NCI-H146 treated with DMSO at 0.1 percent for 48 hours (cell line): ENCODE data around the gene PIP5K1B.
A peak's percentile ranks its signal among the peaks of the same experiment; 100 is the strongest.

Source experiments
- DNase-seq: peaks from one replicate; lab custom pipeline; 2025; ENCODE audit not compliant: unreplicated experiment; lab: John Stamatoyannopoulos, UW

The PIP5K1B gene

DNA sequence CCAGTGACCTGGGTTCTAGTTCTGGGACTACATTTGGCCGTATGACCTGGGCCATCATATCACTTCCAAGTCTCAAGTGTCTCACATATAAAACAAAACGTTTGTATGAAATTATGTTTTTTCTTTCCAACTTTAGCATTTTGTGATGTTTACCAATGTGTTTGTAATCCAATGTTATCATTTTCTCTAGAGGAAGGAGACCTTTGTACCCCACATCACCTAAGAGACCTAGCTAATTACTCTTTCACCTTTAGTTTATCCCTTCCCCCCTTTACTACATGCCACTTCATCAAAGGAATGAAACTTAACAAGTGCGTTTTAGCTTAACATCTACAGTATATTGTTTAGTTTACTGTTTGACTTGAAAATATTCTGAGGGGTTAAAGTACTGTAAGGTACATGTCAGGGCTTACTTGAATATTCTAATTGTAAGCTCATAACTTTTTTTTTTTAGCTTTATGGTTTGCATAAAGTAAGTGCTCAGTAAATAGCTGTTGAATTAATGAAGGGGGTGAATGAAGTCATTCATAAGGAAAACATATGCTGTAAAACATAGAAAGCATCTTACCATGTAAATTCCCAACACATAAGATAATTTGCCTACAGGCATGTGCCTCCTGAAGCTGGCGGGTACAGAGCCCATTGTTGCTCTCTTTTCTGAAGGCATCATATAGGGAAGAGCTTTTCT lies 2.9 kb downstream of the PIP5K1B start:
- DNase-seq: no peak

DNA sequence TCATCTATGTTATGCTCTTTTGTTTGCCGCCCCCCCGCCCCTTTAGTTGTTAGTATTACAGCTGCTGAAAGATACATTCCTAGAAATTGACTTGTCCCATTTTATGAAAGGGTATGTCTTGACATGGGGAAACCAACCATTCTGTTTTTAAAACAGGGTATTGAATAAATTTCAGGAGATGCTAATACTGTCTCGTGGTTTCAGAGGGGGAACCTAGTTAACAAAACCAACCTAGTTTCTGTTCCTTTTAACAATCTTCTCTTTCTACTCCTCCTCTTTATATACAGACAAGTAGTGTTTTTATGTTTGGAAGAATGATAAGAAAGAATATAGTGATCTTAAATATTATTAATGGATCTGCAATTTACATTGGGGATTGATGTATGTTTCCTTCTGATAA lies 3.5 kb downstream of the PIP5K1B start:
- DNase-seq: no peak

GRCh38 chr9:68709291-68710110 lies 4.5 kb downstream of the PIP5K1B start:
- no peak for DNase-seq

DNA sequence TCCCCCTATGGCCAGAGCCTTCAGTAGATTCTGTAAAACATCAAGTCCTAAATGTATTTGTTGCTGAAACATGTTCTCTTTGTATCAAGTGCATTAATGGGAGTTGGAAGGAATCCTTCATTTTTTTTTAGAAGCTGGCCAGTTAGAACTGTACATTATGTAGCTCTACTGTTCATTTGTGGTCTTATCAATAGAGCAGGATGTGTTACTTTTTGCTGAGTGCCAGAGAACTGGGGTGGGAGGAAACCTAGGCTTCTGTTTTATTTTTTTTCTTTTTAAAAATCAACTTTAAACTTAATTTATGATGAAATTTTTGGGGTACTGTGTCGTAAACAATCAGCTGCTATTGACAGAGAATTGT lies 5.1 kb downstream of the PIP5K1B start:
- no peak for DNase-seq

- DNase-seq: peak; percentile 20
These were observed 6.2 kb downstream of the PIP5K1B start for GRCh38 chr9:68711281-68711680.

GRCh38 chr9:68711932-68712331 lies 6.9 kb downstream of the PIP5K1B start:
- no peak for DNase-seq

DNA sequence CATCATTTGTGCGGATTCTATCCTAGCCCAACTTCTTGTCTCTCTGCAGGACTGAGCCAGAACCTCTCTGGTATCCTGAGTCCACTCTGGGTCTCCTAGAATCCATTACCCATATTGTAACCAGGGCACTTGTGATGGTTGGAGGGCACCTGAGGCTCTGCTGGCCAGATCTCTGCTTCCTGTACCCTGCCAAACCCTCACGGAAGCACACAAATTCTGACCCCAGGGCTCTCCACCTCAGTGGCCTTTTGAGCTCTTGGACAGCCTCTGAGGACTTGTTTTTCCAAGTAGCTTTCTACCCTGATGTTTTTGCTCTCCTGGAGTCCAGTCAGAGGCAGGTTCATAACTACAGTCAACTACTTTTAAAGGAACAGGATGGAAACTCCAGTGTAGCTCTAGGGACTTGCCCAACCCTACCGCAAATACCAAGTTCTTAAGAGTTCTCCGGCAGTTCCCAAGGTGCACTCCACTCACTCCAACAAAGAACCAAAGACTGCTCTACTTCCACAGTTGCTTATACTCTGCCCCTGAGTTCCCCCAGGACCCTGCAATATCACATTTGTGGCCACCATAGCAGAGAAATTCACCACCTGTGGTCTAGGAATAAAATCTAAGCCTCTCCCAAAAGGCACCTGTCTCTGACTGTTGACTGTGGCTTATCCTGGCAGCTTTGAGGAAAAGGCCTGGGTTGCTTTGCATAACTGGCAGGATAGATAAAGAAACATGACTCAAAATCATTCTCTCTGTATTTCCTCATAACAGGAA lies 9.6 kb downstream of the PIP5K1B start:
- no peak for DNase-seq

DNA sequence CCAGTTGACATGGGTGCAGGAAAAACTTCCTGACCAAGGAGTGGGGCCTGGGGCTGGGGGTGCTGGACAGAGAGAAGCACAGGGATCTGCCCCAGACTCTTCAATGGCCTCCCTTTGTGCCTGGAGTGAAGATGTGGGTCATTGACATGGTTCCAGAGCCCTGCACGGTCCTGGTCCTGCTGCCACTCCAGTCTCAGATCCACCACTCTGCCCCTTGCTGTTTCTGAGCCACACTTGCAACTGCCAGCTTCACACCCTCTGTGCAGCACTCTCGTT lies 10.1 kb downstream of the PIP5K1B start:
- DNase-seq: no peak

DNA sequence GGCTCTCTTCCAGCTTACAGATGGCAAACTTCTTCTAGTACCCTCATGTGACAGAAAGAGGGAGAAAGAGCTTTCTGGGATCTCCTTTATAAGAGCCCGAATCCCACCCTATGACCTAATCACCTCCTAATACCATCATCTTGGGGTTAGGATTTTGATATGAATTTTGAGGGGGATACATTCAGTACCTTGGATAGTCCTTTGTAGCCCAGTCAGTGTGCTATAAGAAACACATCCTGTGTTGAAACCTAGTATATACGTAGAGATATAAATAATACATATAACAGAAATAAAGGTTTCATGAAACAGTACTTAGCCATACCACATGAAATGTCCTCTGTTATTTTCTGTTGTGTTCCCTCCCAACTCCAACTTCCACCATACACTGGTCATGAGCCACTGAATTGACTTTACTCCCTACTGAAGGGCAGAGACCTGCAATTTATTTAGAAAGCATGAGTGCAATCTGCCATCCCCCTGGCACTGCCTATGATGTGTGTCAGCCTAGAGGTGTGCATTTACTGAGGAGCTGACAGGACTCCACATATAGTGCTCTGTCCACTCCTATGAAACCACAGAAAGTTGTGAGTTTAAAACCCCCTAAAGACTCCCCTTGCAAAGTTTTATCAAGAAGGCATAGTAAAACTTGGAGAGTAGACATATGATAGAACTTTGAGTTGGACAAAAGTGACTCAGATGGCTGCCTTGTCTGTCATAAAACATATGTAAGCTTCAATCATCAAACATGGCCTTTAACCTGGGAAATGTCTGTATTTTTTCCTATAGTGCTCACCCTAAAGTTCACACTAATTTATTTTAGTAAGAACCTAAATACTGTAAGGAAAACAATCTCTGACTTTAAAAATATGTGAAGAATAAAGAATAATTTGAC lies 12.8 kb downstream of the PIP5K1B start:
- no peak for DNase-seq

DNA sequence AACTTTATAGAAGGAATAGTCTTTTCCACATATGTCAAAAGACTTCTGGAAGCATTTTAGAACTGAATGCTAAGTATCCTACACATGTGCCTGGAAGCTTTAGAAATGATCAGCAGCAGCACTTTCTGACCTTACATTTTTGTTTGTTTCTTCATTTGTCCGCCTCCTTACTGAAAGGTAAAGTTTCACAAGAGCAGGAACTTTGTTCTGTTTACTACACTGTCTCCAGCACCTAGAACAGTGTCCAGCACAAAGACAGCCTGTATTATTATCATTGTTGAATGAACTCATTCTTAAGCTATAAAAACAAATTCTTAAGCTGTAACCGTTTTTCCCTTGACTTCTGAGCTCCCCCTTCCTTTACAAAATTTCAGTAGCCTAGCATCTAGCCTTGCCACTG lies 14.8 kb downstream of the PIP5K1B start:
- DNase-seq: no peak

DNA sequence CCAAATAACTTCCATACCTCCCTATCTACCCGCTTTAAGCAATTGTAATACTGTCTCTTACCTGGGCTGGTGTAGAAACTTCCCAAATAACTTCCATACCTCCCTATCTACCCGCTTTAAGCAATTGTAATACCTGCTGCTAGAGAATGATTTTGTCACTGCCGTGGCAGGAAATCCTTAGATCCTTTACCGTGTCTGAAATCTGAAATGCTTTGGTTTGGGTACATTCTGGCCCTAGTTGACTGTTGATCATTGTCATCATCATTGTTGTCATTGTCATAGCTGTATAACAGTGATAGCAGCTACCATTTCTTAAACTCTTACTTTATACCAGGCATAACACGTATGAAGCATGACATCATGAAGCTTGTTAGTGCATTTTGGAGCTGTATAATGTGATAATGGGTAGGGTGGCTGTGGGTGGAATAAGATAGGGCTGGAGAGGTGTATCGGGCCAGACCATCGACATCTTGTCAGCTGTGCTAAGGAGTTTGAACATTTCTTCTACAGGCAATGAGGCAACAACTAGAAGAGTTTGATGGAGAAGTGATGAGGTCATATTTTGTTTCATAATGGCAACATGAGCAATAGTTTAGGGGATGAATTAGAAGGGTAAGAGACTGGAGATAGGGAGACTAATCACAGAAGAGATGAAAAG lies 15.7 kb downstream of the PIP5K1B start:
- no peak for DNase-seq

DNA sequence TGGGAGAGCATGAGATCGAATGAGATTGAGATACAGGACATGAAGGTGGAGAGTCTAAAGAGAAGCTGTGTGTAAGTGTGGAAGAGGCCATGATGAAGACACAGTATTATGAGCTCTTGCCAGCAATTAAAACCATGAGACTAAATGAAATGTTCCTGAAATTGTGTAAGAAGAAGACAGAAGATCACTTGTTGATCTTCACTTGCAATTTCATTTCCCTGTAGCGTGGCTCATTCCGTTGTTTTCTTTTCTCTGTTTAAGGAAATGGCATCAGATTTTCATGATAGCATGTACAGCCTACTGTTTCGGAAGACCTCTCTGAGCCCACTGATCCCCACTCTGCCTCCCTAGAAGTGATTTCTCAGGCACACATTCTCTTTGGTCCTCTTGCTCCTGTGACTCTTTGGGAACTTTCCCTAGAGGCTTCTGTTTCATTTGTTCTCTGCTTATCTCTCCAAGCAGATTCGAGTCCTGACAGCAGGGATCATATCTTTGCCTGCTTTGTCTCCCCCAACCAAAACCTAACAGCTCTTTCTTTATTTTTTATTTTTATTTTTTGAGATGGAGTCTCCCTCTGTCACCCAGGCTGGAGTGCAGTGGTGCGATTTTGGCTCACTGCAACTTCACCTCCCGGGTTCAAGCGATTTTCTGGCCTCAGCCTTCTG lies 16.8 kb downstream of the PIP5K1B start:
- no peak for DNase-seq

- DNase-seq: no peak
These were observed 20.0 kb downstream of the PIP5K1B start for GRCh38 chr9:68725070-68725469.

DNA sequence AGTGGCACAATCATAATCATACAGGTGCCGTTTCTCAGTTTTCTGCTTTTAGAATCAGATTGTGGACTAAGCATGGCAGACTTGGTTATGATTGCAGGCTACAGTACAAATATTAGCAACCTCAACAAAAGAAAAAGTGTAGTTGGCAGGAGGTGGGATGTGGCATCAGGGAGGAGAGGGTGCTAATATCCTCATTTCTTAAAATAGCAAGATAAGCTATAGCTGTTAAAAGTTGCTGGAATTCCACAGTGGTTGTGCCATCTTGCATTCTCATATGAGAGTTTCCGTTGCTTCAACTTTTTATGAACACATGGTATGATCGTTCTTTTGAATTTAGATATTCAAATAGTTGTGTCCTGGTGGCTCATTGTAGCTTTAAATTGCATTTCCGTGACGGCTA lies 21.4 kb downstream of the PIP5K1B start:
- no peak for DNase-seq

DNA sequence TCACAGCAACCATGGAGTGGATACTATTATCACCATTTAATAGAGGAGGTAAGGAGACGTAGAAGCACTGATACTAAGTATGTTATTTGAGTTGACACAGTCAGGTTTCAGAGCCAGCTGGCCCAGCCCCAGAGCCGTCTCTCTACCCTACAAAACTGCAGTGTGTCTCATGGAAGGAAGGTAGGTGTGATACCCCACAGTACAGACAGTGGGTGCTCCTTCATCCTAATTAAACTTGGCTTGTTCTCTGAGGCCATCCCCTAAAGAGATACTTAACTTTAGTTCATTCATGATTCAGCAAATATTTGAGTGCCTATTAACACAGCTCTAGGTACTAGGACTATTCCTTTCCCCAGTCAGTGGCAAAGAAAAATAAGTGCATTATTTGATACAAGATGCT lies 22.6 kb downstream of the PIP5K1B start:
- DNase-seq: no peak

DNA sequence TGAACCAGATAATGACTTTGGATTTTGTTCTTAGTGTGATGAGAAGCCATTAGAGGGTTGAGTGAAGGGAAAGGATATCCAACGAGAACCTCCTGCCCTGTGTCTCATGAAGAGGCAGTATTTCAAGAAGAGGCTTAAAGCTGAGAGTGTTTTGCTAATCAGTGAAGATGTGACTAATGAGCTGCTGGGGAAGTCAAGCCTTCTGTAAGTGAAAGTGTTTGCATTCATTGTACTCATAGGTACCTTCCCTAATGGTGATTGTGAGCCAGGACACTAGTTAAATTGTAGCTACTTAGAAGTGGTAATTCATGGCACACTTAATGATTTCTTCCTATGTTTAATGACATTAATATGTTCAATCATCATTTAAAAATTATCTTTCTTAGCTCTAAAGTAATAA lies 23.7 kb downstream of the PIP5K1B start:
- DNase-seq: no peak

DNA sequence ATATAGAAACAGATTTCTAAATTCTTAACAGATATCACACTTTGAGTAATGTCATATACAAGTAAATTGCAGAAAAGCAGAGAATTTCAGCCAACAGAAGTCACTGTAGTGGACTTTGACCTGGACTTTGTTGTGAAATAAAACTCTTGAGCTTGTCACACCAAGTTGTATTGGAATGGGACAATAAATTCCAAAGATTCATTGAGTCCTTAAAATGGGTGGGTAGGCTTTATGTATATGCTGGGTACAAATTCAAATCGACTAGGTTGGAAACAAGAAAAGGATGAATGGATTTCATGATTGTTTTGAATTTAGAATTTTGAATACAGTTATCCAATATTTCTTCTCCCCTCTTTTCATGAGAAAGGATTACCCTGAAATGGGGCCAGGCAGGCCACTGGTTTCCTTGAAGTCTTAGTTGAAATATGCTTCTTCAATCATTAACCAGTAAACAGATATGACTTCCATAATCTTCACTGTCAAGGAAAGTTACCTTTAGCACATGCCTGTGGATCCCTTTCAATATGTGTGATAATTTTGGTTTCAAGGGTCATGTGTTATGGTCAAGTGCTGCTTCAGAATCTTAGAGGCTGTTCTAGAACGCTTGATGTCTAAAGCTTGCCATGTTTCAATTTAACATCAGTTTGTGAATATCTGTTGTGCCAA lies 25.7 kb downstream of the PIP5K1B start:
- DNase-seq: no peak

- DNase-seq: no peak
These were observed 26.8 kb downstream of the PIP5K1B start for GRCh38 chr9:68731857-68732256.

GRCh38 chr9:68732405-68733020 lies 27.5 kb downstream of the PIP5K1B start:
- DNase-seq: no peak
